Ovary (tissue), 9 donors: Measurements from ENCODE around the gene MYL11. TPM values are rescaled to one million over a fixed set of nuclear protein-coding genes. Genes with fewer than 3 reads are reported as not detected.
A peak's percentile ranks its signal among the peaks of the same experiment; 100 is the strongest.

Source experiments
- DNase-seq, 5 donors: peaks; one replicate each; pipeline ENCODE4 v3.0.0-alpha.2; 2019 to 2020
- H3K27ac ChIP-seq, 2 donors: fragments of 200-600 bp; one replicate each; pipeline versions ENCODE4 v1.5.1 to v1.8.0; 2019 to 2022
- H3K27me3 ChIP-seq: fragments of 200-600 bp; one replicate; pipeline ENCODE4 v1.8.0; 2022
- H3K36me3 ChIP-seq: fragments of 200-600 bp; sonication (generic); one replicate; pipeline ENCODE4 v1.5.1; 2019
- H3K4me1 ChIP-seq: one replicate; pipeline ENCODE4 v1.8.1; 2013; ENCODE audit warnings: mild to moderate bottlenecking, moderate library complexity; ENCODE audit not compliant: insufficient read depth
- H3K4me3 ChIP-seq: fragments of 200-600 bp; sonication (generic); one replicate; pipeline ENCODE4 v1.5.1; 2017
- H3K9me3 ChIP-seq, 2 donors: fragments of 200-600 bp in 1 of 2; sonication (generic) in 1 of 2; one replicate each; pipeline versions ENCODE4 v1.5.1 to v1.8.1; 2013 to 2019; ENCODE audit warnings: mild to moderate bottlenecking in 1 of 2, moderate library complexity in 1 of 2
- EP300 ChIP-seq: sonication (generic); formaldehyde crosslinking; IDR thresholded peaks from one replicate; pipeline ENCODE4 v1.6.1; 2017; ENCODE audit warnings: antibody characterized with exemption
- POLR2A ChIP-seq: fragments of 450-650 bp; IDR thresholded peaks from one replicate; pipeline ENCODE4 v1.6.1; 2017; ENCODE audit warnings: antibody characterized with exemption, mild to moderate bottlenecking, moderate library complexity
- WGBS, 3 donors: extraction: QIAGEN DNeasy Blood & Tissue Kit in 1 of 3; methylation state at CpG; one replicate each; pipeline versions ENCODE4 v1.1.5 to v1.1.7; 2013 to 2017; 5-methylcytosine and 5-hydroxymethylcytosine counted together
- intact Hi-C, 4 donors: fragments of 100-400 bp; cut with DNase I; formaldehyde crosslinking; loops; one replicate each; pipeline versions ENCODE4 v1.11.0 to v1.15.1; 2022 to 2023
- polyA plus RNA-seq, 2 donors: library from polyadenylated mRNA; stranded (reverse); fragments of 200-250 nt in 1 of 2; fragments of 350-450 nt in 1 of 2; fragmentation: Illumina TruSeq in 1 of 2; extraction: RNeasy Lipid Tissue Mini Kit (QIAGEN cat#74804) in 1 of 2; gene quantifications; one replicate each; pipeline ENCODE4 v1.2.3, GENCODE V29; 2013 to 2014
- total RNA-seq, 7 donors: library from RNA; depleted of rRNA in 2 of 7; stranded (reverse); fragments of >200 nt in 2 of 7; fragmentation: NEBNext Ultra II Directional in 3 of 7; extraction: Animal tissue kit (Norgen Biotek cat#: 25700) in 3 of 7; gene quantifications; one replicate each; pipeline versions ENCODE4 v1.1.0 to v1.2.4, GENCODE V29; 2016 to 2023
- TF ChIP-seq, protein P1 (sequence below), 3 donors: fragments of 450-650 bp in 2 of 3; fragments of 200-600 bp in 1 of 3; IDR thresholded peaks; one replicate each; pipeline versions ENCODE4 v1.5.1 to v1.8.0; 2016 to 2022; ENCODE audit warnings: antibody characterized with exemption in 3 of 3, mild to moderate bottlenecking in 1 of 3
- donor health status: DM: no; HTN: no; CAD: no; lungs with moderate emphysema.
- donor health status: DM: no; HTN: no; CAD: no.
- donor health status: Bipolar disorder and iron deficiency.
- donor health status: DM: yes; HTN: yes; CAD: no.
- donor health status: DM: no; HTN: no; CAD: no.
- donor health status: DM: yes; HTN: yes; CAD: no.

MYL11 gene
- total and polyA plus RNA-seq, 9 donors = 0.38 to 1.4 (median 1.2) TPM; not detected in 5

DNA sequence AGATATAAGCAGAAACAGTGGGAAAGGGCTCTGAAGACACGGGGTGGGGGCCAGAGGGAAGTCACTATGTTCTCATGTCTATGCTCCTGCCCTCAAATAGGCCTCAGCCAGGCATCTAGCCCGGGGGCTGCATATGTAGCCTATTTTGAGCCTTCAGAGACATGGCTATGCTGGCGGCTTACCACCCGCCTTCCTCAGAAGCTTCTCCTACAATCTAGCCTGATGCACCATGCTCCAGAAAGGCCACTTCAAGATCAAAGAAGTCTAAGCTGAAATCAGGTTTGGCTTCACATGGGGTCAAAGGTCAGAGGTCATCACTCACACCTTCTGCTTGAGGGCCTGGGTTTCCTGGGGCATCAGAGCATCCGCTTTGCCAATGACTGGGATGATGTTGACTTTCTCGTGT is 6.2 kb downstream of the MYL11 start:
- H3K36me3 ChIP-seq = no peaks in the 10 kb centered on the region
- H3K9me3 ChIP-seq = no peaks in the 10 kb centered on the region
- 74 to 76% (median 75%) methylated on average over 6 of the region's 6 CpGs for WGBS, 3 donors
- H3K27me3 ChIP-seq = no peaks in the 10 kb centered on the region
- H3K4me1 ChIP-seq = peaks cover 4% of the 10 kb centered on the region
- no peak overlapping the region for H3K27ac ChIP-seq
- intact Hi-C loops = no loop called here
- no peak overlapping the region for H3K4me3 ChIP-seq
- no peak for TF ChIP-seq POLR2A
- TF ChIP-seq, protein P1, sequence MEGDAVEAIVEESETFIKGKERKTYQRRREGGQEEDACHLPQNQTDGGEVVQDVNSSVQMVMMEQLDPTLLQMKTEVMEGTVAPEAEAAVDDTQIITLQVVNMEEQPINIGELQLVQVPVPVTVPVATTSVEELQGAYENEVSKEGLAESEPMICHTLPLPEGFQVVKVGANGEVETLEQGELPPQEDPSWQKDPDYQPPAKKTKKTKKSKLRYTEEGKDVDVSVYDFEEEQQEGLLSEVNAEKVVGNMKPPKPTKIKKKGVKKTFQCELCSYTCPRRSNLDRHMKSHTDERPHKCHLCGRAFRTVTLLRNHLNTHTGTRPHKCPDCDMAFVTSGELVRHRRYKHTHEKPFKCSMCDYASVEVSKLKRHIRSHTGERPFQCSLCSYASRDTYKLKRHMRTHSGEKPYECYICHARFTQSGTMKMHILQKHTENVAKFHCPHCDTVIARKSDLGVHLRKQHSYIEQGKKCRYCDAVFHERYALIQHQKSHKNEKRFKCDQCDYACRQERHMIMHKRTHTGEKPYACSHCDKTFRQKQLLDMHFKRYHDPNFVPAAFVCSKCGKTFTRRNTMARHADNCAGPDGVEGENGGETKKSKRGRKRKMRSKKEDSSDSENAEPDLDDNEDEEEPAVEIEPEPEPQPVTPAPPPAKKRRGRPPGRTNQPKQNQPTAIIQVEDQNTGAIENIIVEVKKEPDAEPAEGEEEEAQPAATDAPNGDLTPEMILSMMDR (IDR thresholded peaks at IDR 0.05) = no peak
- DNase-seq = peak in 1 of 5 donors; percentile 33

- H3K9me3 ChIP-seq = no peaks in the 10 kb centered on the region
- no peak overlapping the region for H3K27ac ChIP-seq
- TF ChIP-seq POLR2A (no peak), EP300 (no peak)
- TF ChIP-seq, protein P1 (IDR thresholded peaks at IDR 0.05) = no peak
- H3K27me3 ChIP-seq = no peaks in the 10 kb centered on the region
- WGBS, 3 donors = 71 to 79% (median 75%) methylated on average over 13 of the region's 13 CpGs
- H3K4me1 ChIP-seq = peaks cover 4% of the 10 kb centered on the region
- no peak overlapping the region for H3K4me3 ChIP-seq
- DNase-seq = peak in 1 of 5 donors; percentile 46
- intact Hi-C loops = no loop called here
- no peaks in the 10 kb centered on the region for H3K36me3 ChIP-seq
These were observed 6.9 kb downstream of the MYL11 start for GRCh38 chr16:30381291-30382041.

GRCh38 chr16:30382111-30382881 is 7.7 kb downstream of the MYL11 start, which contains the start of gene SEPTIN1:
TSS of gene SEPTIN1 (minus strand) at chr16:30382561. CDS start at chr16:30382542, 19 bp downstream.
- TF ChIP-seq POLR2A (no peak), EP300 (no peak)
- TF ChIP-seq, protein P1 (IDR thresholded peaks at IDR 0.05) = no peak
- intact Hi-C loops = no loop called here
- 49 to 65% (median 56%) methylated on average over 12 of the region's 12 CpGs for WGBS, 3 donors
- Histone ChIP-seq H3K4me3 (no peak within 1 kb of the TSS), H3K27ac (peak within 1 kb of the TSS in 1 of 2 donors; percentile 21), H3K27me3 (no peaks in the 10 kb centered on the region), H3K9me3 (no peaks in the 10 kb centered on the region), H3K36me3 (no peaks in the 10 kb centered on the region), H3K4me1 (peaks cover 4% of the 10 kb centered on the region)
- DNase-seq = peak in 1 of 5 donors; percentile 39

- Histone ChIP-seq H3K27ac (peak overlapping the region in 1 of 2 donors; percentile 21), H3K9me3 (no peaks in the 10 kb centered on the region), H3K36me3 (no peaks in the 10 kb centered on the region), H3K4me1 (peaks cover 4% of the 10 kb centered on the region), H3K27me3 (no peaks in the 10 kb centered on the region), H3K4me3 (no peak overlapping the region)
- no peak for TF ChIP-seq EP300
- no peak for TF ChIP-seq POLR2A
- TF ChIP-seq, protein P1 (IDR thresholded peaks at IDR 0.05) = no peak
- no peak for DNase-seq
- intact Hi-C loops = no loop called here
- WGBS, 3 donors = 2 to 15% (median 13%) methylated on average over 2 of the region's 2 CpGs
These were observed 8.9 kb downstream of the MYL11 start for GRCh38 chr16:30383521-30383920.
